Fibroblast of peridontal ligament (primary cell): Measurements from ENCODE around the gene FAM200B.
A peak's percentile ranks its signal among the peaks of the same experiment; 100 is the strongest.

Source experiments
- DNase-seq: peaks from one replicate; pipeline ENCODE4 v3.0.0-alpha.2; 2010; ENCODE audit errors: extremely low read depth

The FAM200B gene

DNA sequence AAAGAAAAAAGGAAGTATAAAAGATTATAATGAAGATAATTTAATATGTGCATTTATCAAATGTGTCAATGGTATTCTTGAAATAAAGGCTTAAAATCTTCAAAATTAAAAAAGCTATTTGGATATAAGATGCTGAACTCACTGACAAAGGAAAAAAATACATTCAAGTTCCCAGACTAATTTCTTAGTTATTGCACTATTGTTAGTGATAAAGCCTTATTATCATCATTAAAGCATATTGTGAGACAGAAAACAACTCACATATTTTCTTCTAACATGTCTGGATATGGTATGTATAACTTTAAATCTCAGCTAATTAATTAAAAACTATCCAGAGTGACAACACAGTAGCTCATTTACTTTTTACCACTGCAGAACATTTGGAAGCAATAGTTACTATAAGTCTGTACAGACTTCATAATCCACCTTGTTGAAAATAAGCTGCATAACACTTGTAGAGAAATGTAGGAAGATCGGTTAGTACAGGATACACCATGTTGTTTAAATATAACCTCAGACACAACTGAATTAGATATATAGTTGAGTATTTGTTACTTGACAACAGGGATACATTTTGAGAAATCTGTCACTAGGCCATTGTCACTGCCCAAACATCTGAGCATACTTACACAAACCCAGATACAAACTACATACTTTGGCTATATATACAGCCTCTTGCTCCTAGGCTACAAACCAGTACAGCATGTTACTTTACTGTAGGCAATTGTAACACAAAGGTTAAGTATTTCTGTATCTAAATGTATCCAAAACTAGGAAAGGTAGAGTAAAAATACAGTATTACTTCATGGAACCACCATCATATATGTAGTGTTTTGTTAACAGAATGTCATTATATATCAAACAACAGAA is 12.8 kb upstream of the FAM200B start:
- DNase-seq: no peak

- no peak for DNase-seq
Measured at GRCh38 chr4:15670576-15670975, 11.1 kb upstream of the FAM200B start.

DNA sequence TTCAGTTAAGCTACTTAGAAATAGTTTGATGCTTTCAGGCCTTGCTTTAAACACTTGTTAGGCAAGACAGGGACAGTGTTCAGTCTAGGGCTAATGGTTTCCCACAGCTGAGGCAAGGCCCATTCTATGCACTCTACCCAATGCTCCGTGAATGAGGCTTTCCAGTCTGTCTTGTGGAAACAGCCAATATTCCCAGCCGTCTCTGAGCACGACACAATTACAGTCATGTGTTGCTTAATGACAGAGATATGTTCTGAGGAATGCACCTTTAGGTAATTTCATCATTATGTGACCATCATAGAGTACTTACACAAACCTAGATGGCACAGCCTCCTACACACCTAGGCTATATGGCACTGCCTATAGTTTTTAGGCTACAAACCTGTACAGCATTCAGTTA is 9.5 kb upstream of the FAM200B start:
- no peak for DNase-seq

DNA sequence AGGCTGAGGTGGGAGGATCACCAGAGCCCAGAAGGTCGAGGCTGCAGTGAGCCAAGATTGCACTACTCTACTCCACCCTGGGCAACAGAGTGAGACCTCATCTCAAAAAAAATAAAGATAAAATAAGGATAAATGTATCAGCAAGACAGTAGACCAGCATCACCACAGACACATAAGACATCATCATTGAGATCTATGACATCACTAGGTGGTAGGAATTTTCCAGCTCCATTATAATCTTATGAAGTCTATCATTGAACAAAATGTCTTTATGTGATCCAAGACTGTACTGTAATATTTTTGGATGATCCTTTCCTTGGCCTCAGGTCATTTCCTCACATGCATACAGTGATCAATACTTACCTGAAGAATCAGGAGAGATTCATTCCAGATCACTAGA is 8.3 kb upstream of the FAM200B start:
- DNase-seq: no peak

DNA sequence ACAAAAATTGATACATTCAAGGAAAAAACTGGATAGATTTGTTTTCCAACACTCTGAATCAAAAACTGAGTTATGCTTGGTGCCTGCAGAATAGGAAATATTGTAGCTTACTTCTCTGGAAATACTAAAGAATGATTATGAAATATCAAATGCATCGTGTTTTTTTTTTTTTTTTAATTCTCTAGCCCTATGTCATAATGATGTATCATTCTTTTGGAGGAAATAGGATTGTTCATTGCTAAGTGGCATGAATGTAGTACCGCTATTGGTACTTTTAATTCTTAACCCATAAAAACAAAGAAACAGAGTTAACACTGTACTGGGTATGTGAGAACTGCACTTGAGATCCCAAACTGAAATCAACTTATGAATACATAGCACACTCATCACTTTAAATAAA is 7.6 kb upstream of the FAM200B start:
- DNase-seq: no peak

DNA sequence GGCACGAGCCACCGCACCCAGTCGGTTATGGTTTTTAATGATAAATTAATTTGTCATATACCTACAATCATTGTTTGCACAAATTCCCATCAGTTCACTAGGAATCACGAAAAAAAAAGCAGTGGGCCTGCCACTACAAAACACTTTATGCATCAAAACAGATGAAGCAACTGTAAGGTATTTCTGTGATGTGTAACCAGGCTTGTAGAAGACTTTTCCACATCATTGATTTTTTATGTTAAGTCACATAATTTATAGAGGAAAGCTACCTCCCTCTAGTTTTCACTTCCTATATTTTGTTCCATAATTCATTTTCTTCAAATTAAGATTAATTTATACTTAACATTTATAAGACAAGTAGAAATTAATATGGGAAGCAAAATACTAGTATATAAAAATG is 6.7 kb upstream of the FAM200B start:
- no peak for DNase-seq

DNA sequence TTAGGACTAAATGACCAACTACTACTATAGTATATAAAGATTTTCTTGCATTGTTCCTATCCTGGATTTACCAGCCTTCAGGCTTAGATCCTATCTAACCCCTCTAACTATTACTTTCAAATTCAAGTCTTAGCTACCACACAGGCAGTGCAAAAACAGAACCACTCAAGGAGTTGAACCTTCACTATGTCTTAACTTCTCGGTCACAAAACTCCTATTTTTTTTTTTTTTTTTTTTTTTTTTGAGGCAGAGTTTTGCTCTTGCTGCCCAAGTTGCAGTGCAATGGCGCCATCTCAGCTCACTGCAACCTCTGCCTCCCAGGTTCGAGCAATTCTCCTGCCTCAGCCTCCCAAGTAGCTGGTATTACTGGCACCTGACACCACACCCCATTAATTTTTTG is 6.3 kb upstream of the FAM200B start:
- DNase-seq: no peak

DNA sequence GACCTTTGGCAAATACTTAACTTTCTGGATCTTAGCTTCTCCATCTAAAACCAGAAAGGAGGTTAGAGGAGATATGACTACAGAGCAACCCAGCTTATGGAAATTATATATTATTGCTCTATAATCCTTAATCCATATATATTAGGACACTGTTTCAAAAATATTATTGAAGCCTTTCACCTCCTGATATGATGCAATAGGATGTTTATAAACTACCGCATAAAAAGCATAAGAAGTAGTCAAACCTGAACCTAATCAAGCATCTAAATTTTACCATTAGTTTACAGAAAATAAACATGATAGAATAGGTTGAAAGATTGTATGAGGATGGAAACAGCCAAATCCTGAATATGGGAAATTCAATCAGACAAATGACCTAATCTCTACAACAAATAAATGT is 5.6 kb upstream of the FAM200B start:
- no peak for DNase-seq

DNA sequence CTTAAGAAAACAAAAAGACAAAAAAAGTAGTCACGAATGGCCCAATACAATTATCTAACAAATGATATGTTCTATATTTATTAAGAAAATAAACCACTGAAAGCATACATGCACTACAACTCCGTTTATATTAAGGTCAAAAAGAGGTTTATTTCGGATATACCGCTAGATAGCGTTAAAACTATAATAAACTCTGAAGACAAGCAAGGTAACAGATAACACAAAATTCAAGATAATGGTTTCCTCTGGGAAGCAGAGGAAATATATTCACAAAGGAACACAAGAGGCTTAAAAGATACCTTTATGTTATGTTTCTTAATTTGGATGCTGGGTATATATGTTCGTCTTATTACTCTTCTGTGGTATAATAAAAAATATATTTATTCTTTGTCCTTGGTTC is 4.7 kb upstream of the FAM200B start:
- no peak for DNase-seq

DNA sequence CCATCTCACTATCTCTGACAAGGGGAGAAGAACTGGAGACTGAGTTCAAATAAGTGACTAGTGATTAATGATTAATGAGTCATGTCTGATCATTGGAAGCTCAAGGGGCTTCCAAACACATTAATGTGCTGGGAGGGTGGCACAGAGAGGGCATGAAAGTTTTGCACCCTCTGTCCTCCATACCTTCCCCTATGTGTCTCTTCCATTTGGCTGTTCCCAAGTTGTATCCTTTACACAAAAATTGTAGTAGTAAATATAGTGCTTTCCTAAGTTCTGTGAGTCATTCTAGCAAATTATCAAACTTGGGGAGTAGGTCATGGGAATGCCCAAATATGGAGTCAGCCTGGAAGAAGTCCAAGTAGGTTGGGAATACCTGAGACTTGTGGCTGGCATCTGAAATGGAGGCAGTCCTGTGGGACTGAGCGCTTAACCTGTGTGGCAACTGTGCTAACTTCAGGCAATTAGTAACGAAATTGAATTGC is 4.1 kb upstream of the FAM200B start:
- DNase-seq: peak; percentile 47

DNA sequence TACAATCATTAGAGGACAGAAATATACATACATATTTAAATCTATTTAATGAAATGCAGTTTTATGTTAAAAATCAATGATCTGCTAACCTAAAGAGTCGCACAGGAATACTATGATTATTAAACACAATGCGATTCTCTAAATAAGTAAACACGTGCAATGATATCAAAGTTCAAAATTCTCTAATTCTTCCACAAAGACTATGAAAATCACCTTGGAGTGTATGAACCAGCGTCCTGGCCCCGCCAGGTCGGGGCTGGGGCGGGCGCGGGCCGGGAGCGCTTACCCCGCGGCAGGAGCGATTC is 608 bp upstream of the FAM200B start:
- DNase-seq: no peak

GRCh38 chr4:15682242-15683142 is 865 bp downstream of the FAM200B start:
- peak; percentile 44 for DNase-seq

- DNase-seq: no peak
Measured at GRCh38 chr4:15683143-15683495, 1.5 kb downstream of the FAM200B start.

GRCh38 chr4:15684498-15684897 is 2.9 kb downstream of the FAM200B start:
- no peak for DNase-seq

DNA sequence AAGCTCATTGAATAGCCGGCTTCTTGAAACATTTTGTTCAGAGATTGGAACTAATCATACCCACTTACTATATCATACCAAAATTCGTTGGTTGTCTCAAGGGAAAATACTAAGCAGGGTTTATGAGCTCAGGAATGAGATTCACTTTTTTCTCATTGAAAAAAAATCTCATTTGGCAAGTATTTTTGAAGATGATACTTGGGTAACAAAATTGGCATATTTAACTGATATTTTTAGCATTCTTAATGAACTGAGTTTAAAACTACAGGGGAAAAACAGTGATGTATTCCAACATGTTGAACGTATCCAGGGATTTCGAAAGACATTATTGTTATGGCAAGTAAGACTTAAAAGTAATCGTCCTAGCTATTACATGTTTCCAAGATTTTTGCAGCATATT is 6.4 kb downstream of the FAM200B start:
- no peak for DNase-seq

DNA sequence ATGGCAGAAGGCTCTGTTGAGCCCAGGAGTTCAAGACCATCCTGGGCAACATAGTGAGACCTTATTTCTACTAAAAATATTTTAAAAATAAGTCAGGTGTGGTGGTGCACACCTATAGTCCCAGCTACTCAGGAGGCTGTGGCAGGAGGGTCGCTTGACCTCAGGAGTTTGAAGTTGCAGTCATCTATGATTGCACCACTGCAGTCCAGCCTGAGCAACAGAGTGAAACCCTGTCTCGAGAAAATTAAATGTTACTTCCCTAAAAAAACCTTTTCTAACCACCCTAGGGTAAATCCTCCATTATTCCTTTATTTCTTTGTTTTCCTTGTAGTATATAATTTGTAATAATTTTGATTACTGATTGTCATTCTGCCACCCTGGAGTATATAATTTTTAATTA is 7.9 kb downstream of the FAM200B start:
- no peak for DNase-seq

DNA sequence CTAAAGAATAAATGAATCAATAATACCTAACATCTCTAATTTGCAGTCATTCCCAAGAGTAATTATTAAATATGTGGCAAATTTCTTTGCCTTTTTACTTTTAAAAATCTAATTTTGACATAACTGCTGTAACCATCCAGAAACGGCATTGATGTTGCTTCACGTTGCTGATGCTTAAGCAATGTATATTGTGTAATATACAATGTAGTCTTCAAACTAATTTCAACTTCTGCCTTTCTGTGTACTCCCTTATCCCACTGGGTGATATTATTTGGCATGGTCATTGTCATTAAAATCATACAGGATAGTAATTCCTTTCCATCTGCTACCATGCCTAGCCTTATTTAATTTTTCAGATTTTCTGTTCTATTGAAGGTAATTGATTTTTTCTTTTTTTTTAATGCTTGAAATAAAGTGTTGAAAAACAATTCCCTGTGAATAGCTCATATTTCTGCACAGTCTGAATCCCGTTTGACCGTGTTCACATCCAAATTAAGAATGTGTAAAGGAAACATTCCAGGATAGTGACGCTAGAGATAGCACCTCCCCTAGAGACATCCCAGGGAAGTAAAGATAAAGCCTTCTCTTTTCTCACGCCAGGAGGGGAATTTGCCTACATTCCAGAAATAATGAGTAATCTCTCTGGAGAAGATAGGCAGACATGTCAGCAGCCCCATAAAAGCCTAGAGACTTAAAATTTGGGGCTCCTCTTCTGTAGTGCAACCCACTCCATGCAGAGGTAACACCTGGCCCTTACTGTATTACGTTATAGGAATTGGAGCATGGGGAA is 8.6 kb downstream of the FAM200B start:
- DNase-seq: peak; percentile 87

- DNase-seq: peak; percentile 52
Measured at GRCh38 chr4:15691346-15692135, 9.9 kb downstream of the FAM200B start.

GRCh38 chr4:15692602-15693001 is 11.0 kb downstream of the FAM200B start:
- no peak for DNase-seq

DNA sequence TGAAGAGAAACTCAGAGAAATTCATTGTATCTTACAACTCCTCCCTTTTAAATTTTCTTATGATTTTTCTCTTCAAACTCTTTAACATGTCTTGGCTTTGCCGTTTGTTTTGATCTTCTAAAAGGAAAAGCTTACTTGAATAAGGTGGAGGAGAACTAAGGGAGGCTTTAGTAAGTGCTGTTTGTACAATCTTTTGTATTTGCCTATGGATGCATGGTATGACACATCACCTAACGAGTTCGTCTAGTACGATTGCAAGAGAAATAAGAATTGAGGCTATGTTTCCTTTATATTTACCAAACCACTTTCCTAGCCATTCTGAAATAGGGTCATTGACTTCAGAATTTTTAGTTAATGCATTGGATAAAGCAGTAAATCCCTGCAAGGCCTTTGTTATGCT is 12.8 kb downstream of the FAM200B start:
- no peak for DNase-seq

GRCh38 chr4:15695240-15695699 is 13.6 kb downstream of the FAM200B start:
- peak; percentile 93 for DNase-seq
